ENCODE data around the gene ANTXR2.

- TF ChIP-seq CTCF (conservative IDR thresholded peaks at IDR 0.05; ENCODE audit: low read depth, low read length) = no peak
- no peak for TF ChIP-seq EZH2 (IDR thresholded peaks at IDR 0.05; ENCODE audit: borderline replicate concordance, low read depth, low read length, poor library complexity, severe bottlenecking)
These were observed 4.6 kb upstream of the ANTXR2 start for GRCh38 chr4:80077639-80078038.
